Activated naive CD8-positive, alpha-beta T cell treated with anti-CD3 and anti-CD28 coated beads, Interleukin-2, amount 50 U/mL, for 24 hours (primary cell): ENCODE results near the gene OR6B1.

Experiments used
- ATAC-seq: fragments of 150-1000 bp; cut with Tn5 transposase; one replicate; pipeline ENCODE4 v1.10.0; 2021
- DNase-seq: peaks from one replicate; pipeline ENCODE4 v3.0.0; 2021
- H3K27ac Mint-ChIP-seq: one replicate; pipeline ENCODE4 v1.8.0; 2021; ENCODE audit warnings: mild to moderate bottlenecking, mixed read lengths
- H3K27me3 Mint-ChIP-seq: one replicate; pipeline ENCODE4 v1.8.0; 2021; ENCODE audit warnings: mixed read lengths
- H3K36me3 Mint-ChIP-seq: one replicate; pipeline ENCODE4 v1.8.0; 2021; ENCODE audit warnings: low read depth, mixed read lengths
- H3K4me1 Mint-ChIP-seq: one replicate; pipeline ENCODE4 v1.8.0; 2021; ENCODE audit warnings: mixed read lengths
- H3K4me3 Mint-ChIP-seq: one replicate; pipeline ENCODE4 v1.8.0; 2021; ENCODE audit warnings: mild to moderate bottlenecking, moderate library complexity, mixed read lengths
- H3K9me3 Mint-ChIP-seq: one replicate; pipeline ENCODE4 v1.8.0; 2021; ENCODE audit warnings: mixed read lengths

OR6B1 gene

DNA sequence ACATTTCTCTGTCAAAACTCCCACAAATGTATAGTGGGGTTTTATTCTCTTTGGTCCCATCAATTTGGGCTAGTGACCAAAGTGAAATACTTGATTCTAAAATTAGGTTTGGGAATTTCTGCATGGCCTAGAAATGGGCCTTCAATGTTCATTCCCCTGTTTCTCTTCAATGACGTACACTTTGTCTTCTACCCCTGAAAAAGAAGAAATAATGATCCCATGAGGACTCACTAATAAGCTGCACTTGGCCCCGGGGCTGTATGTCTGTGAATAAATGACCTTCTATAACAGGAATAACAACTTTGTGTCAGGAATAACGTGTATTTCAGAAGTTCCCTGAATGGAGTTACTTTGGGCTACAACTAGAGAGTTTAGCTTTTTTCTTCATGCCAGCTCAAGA, 20.2 kb downstream of the OR6B1 start:
- H3K9me3 Mint-ChIP-seq = no peaks in the 10 kb centered on the region
- DNase-seq = no peak
- H3K4me3 Mint-ChIP-seq = no peak overlapping the region
- no peaks in the 10 kb centered on the region for H3K36me3 Mint-ChIP-seq
- ATAC-seq = no peak
- peaks cover 8% of the 10 kb centered on the region for H3K4me1 Mint-ChIP-seq
- H3K27ac Mint-ChIP-seq = no peak overlapping the region
- H3K27me3 Mint-ChIP-seq = no peaks in the 10 kb centered on the region

GRCh38 chr7:144022169-144022568, 22.0 kb downstream of the OR6B1 start:
- Mint-ChIP-seq H3K27me3 (no peaks in the 10 kb centered on the region), H3K9me3 (no peaks in the 10 kb centered on the region), H3K27ac (no peak overlapping the region), H3K4me1 (peaks cover 8% of the 10 kb centered on the region), H3K36me3 (no peaks in the 10 kb centered on the region), H3K4me3 (no peak overlapping the region)
- DNase-seq (no peak), ATAC-seq (no peak)

GRCh38 chr7:144023171-144023827, 23.2 kb downstream of the OR6B1 start:
- Mint-ChIP-seq H3K4me3 (no peak overlapping the region), H3K4me1 (peaks cover 17% of the 10 kb centered on the region), H3K27me3 (no peaks in the 10 kb centered on the region), H3K27ac (no peak overlapping the region), H3K36me3 (no peaks in the 10 kb centered on the region), H3K9me3 (no peaks in the 10 kb centered on the region)
- DNase-seq = no peak
- ATAC-seq = no peak

DNA sequence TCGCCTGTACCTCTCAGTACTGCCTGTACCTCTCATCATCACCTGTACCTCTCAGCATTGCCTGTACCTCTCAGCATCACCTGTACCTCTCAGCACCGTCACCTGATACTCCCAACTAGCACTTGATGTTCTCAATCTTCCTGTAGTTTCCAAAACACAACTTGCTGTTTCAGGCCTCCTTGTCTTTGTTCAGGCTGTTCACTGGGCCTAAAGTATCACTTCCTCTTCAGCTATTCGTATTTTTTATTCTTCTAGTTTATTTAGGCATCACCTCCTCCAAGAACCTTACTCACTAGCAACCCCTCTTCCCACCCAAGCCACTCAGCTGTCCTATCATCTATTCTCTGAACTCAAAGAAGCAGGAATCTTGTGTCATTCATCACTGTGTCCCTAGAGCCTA, 24.1 kb downstream of the OR6B1 start:
- no peaks in the 10 kb centered on the region for H3K36me3 Mint-ChIP-seq
- H3K4me1 Mint-ChIP-seq = peaks cover 14% of the 10 kb centered on the region
- ATAC-seq = no peak
- no peak overlapping the region for H3K4me3 Mint-ChIP-seq
- DNase-seq = no peak
- H3K27ac Mint-ChIP-seq = no peak overlapping the region
- no peaks in the 10 kb centered on the region for H3K9me3 Mint-ChIP-seq
- H3K27me3 Mint-ChIP-seq = no peaks in the 10 kb centered on the region

GRCh38 chr7:144026203-144026883, 26.2 kb downstream of the OR6B1 start:
- Mint-ChIP-seq H3K27ac (no peak overlapping the region), H3K9me3 (no peaks in the 10 kb centered on the region), H3K27me3 (peaks cover 6% of the 10 kb centered on the region), H3K4me3 (no peak overlapping the region), H3K4me1 (peaks cover 9% of the 10 kb centered on the region), H3K36me3 (no peaks in the 10 kb centered on the region)
- no peak for DNase-seq
- no peak for ATAC-seq

DNA sequence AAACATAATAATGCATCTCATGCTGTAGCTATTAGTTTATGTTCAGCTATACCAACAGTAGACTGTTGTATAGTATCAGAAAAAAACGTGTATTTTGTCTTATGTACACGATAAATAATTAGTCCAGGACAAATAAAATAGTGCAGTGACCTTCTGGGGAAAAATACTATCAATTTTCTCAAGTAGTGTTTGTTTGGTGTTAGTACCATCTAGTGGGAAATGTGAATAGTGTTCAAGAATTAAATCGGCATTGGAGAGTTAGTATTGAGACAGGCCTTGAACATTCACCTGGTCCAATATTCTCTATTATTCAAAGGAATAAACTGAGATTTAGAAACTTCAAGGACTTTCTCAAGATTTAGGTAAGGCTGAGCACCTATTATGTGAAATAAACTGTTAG, 26.9 kb downstream of the OR6B1 start:
- Mint-ChIP-seq H3K4me3 (no peak overlapping the region), H3K4me1 (peaks cover 9% of the 10 kb centered on the region)
- no peak for ATAC-seq

DNA sequence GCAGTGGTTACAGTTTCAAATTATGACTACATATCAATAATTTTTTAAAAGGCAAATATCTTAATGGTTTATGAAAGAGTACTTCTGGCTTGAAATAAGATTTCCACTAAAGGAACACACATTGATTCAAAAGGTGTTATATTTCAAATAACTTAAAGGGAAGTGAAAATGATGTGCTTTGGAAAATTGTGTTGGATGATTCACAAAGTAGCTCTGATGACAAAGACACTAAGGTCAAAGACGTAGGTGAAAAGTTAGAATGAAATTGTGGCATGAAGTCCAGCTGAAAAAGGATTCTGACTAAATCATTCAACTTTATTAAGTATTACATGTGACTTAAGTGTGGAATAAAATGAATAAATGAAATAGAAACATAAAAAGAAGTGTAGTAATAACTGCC, 27.9 kb downstream of the OR6B1 start:
- Mint-ChIP-seq H3K27ac (no peak overlapping the region), H3K4me3 (no peak overlapping the region), H3K4me1 (peaks cover 9% of the 10 kb centered on the region), H3K36me3 (no peaks in the 10 kb centered on the region), H3K9me3 (no peaks in the 10 kb centered on the region), H3K27me3 (peaks cover 15% of the 10 kb centered on the region)
- ATAC-seq (peak; percentile 66), DNase-seq (no peak)

More for the DNA sequence above, 26.9 kb downstream of the OR6B1 start:
- no peaks in the 10 kb centered on the region for H3K9me3 Mint-ChIP-seq
- no peaks in the 10 kb centered on the region for H3K36me3 Mint-ChIP-seq
- no peak for DNase-seq
- peaks cover 9% of the 10 kb centered on the region for H3K27me3 Mint-ChIP-seq
- no peak overlapping the region for H3K27ac Mint-ChIP-seq

- H3K4me1 Mint-ChIP-seq = peaks cover 9% of the 10 kb centered on the region
- H3K36me3 Mint-ChIP-seq = no peaks in the 10 kb centered on the region
- H3K4me3 Mint-ChIP-seq = no peak overlapping the region
- H3K27ac Mint-ChIP-seq = no peak overlapping the region
- H3K27me3 Mint-ChIP-seq = peaks cover 16% of the 10 kb centered on the region
- H3K9me3 Mint-ChIP-seq = no peaks in the 10 kb centered on the region
- no peak for DNase-seq
- ATAC-seq = no peak
Observed at GRCh38 chr7:144028547-144028946, 28.4 kb downstream of the OR6B1 start.

- ATAC-seq (no peak), DNase-seq (no peak)
- Mint-ChIP-seq H3K36me3 (no peaks in the 10 kb centered on the region), H3K27ac (no peak overlapping the region), H3K4me3 (no peak overlapping the region), H3K9me3 (no peaks in the 10 kb centered on the region), H3K4me1 (peaks cover 6% of the 10 kb centered on the region), H3K27me3 (peaks cover 21% of the 10 kb centered on the region)
Observed at GRCh38 chr7:144032516-144032915, 32.4 kb downstream of the OR6B1 start.

GRCh38 chr7:144032985-144033709, 33.0 kb downstream of the OR6B1 start:
- Mint-ChIP-seq H3K36me3 (no peaks in the 10 kb centered on the region), H3K4me1 (no peaks in the 10 kb centered on the region), H3K4me3 (no peak overlapping the region), H3K27me3 (peaks cover 21% of the 10 kb centered on the region), H3K27ac (no peak overlapping the region), H3K9me3 (no peaks in the 10 kb centered on the region)
- DNase-seq = no peak
- no peak for ATAC-seq

GRCh38 chr7:144035385-144035784, 35.3 kb downstream of the OR6B1 start:
- Mint-ChIP-seq H3K36me3 (no peaks in the 10 kb centered on the region), H3K4me3 (no peak overlapping the region), H3K27me3 (peaks cover 27% of the 10 kb centered on the region), H3K4me1 (no peaks in the 10 kb centered on the region), H3K27ac (no peak overlapping the region), H3K9me3 (no peaks in the 10 kb centered on the region)
- no peak for DNase-seq
- no peak for ATAC-seq

- Mint-ChIP-seq H3K27ac (no peak overlapping the region), H3K27me3 (peaks cover 23% of the 10 kb centered on the region), H3K4me1 (no peaks in the 10 kb centered on the region), H3K36me3 (no peaks in the 10 kb centered on the region), H3K9me3 (no peaks in the 10 kb centered on the region), H3K4me3 (no peak overlapping the region)
- no peak for DNase-seq
- ATAC-seq = no peak
Observed at GRCh38 chr7:144036302-144036885, 36.3 kb downstream of the OR6B1 start.

GRCh38 chr7:144037414-144038035, 37.4 kb downstream of the OR6B1 start:
- DNase-seq (no peak), ATAC-seq (no peak)
- Mint-ChIP-seq H3K9me3 (no peaks in the 10 kb centered on the region), H3K4me1 (no peaks in the 10 kb centered on the region), H3K27ac (no peak overlapping the region), H3K27me3 (peaks cover 20% of the 10 kb centered on the region), H3K4me3 (no peak overlapping the region), H3K36me3 (no peaks in the 10 kb centered on the region)

DNA sequence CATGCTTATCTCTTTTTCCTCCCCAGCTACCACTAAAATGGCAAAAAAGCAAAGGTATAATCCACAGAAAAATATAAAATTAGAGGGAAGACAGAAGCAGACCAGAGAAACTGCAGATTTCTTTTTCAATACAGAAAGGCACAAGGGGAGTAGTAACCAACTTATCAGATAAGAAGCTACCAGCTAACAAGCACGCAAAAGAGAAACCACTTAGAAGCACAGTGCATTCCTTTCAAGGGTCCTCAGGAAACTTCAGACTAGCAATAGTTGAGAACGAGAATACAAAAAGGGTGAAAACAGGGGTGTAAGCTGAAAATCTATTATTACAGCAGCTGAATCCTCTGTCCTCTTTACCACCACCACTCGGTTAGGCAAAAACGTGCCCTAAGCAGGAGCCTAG, 38.8 kb downstream of the OR6B1 start:
- no peak for ATAC-seq

More for the DNA sequence above, 38.8 kb downstream of the OR6B1 start:
- Mint-ChIP-seq H3K36me3 (no peaks in the 10 kb centered on the region), H3K27ac (no peak overlapping the region), H3K9me3 (no peaks in the 10 kb centered on the region), H3K4me1 (no peaks in the 10 kb centered on the region), H3K4me3 (no peak overlapping the region), H3K27me3 (peaks cover 16% of the 10 kb centered on the region)
- no peak for DNase-seq
